ENCODE data around the gene IP6K3.

Gene IP6K3, protein sequence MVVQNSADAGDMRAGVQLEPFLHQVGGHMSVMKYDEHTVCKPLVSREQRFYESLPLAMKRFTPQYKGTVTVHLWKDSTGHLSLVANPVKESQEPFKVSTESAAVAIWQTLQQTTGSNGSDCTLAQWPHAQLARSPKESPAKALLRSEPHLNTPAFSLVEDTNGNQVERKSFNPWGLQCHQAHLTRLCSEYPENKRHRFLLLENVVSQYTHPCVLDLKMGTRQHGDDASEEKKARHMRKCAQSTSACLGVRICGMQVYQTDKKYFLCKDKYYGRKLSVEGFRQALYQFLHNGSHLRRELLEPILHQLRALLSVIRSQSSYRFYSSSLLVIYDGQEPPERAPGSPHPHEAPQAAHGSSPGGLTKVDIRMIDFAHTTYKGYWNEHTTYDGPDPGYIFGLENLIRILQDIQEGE

DNA sequence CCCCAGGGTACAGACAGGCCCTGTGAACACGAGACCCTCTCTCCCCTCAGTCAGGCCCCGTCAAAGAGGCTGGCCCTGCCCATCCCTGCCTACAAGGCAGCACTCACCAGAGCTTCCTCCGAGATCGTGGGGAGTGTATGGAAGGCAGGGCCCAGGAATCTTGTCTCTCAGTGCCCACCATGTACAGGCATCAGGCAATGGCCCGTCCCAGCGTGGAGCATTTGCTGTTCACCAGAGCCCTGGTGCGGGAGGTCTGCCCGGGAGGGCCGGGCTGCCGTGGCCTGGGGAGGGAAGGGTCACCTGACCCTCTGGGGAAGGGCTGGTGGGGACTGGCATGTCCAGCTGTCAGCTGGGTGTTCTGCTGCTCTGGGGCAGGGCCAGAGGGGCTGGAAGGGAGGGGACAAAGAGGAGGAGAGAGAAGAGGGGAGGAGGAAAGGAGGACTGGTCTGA lies at the start of gene IP6K3:
TSS of gene IP6K3 (minus strand) at position 255 of the 450 bp plus-strand sequence. CDS start 11,429 bp downstream, outside the sequence.
- no peak for DNase-seq

DNA sequence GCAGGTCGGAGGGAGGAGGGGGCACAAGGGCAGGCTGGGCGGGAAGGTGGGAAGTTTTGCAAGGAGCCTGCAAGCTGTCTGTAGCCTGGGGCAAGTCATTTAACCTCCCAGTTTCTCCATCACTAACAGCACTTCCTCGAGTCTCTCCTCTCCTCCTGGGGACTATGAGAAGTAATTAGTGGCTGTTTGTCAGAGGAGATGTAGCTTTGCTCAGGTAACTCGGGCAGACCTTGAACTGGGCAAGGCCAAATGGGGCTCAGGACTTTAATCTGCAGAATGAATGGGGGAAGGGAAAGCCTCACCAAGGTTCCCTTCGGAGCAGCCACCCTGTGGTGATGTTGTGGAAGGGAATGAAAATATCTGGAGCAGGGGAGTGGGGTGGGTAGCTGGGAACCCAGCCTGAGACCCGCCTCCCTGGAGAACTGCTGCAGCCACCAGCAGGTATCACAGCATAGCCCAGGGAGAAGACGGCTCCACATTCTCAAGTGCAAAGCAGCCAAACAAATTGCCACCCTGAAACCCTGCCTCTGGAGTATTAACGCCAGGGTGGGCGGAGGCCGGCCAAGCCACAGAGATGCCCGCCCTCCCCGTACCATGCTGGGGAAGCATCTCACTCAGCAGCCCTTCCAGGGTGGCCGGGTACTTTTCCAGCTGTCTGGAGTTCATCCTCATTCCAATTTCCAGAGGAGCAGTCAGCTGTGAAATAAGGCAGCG lies 48.4 kb upstream of the IP6K3 start:
- DNase-seq = no peak

DNA sequence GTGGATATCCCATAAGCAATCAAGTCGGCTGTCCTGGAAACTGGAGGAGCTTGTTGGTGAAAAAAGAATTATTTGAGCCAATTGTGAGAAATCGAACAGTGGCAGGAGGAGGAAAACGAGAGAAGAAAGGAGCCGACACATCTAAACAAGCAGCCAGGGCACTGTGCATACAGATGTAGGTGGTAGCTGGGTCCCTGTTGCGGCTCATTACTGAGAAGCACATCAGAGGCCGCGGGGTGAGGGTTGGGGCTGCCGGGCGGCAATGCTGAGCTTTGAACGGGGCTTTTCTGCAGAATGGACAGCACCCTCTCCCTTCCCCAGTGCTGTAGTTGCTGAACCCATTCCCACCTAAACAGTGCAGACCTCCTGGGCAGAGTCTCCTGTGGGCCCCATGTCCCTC lies 46.3 kb upstream of the IP6K3 start:
- DNase-seq = no peak

DNA sequence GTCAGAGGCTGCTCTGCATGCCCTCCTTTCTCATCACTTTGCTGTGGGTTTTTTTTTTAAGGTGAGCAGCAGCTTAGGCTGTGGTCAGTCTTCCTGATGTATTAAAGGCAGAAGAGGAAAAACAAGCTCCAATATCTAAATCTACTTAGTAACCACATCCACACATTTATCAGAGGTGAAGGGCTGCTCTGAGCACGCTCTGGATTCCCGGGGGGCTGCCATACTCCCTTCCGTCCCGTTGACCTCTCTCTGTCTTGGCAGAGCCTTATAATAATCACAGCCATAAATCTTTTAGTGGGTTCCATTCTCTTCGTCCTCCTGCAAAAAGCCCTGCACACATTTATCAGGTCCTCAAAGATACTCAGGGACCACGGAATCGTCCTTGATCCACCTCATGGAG lies 44.9 kb upstream of the IP6K3 start:
- DNase-seq = no peak

DNA sequence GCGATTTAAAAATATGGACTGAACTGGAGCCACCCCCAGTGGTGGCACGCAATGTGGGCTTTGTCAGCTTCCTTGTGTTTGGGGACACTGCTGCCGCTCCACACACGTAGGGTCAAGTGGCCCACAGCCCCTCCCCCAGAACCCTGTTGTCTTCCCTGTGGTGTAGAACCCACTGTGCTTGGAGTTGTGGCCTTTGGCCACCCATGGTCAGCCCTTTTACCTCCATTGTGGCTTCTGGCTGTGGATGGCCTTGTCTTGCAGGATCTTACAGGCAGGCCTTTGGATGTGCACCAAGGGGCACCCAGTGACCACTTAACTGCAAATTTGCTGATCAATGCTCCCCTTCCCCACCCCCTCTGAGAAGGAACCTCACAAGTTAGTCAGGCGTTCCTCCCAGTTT lies 44.2 kb upstream of the IP6K3 start:
- DNase-seq = no peak

DNA sequence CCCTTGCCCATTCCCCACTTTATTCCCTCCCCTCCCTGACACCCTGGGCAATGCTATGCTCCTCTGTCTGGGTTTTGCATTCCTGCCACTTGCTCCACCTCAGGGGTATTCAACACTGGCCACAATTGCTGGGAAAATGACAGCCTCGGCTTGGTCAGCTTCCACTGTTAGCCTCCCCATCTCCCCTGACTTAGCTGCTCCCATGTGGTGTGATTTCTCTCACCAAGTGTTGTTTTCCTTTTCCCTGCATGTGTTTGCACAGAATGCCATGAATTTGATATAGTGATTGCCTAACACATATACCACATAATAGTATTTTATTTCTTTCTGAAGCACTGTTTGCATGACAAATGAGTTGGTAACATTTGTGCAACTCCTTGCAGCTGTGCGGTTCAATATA lies 43.7 kb upstream of the IP6K3 start:
- no peak for DNase-seq

DNA sequence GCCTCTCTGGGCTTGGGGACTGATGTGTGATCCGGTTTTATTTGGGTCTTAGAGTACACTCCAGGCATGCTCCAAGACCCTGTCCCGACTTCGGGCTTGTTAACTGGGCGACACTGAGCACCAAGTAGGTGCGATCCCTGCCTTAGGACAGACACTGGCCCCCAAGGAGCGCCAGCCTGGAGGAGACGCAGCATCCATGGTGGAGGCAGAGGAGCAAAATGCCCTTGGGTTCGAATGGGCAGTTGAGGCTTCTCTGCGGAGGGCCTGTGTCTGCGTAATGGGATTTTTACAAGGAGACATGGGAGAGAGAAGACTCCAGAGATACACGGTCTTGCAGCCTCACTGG lies 42.8 kb upstream of the IP6K3 start:
- DNase-seq = no peak

DNA sequence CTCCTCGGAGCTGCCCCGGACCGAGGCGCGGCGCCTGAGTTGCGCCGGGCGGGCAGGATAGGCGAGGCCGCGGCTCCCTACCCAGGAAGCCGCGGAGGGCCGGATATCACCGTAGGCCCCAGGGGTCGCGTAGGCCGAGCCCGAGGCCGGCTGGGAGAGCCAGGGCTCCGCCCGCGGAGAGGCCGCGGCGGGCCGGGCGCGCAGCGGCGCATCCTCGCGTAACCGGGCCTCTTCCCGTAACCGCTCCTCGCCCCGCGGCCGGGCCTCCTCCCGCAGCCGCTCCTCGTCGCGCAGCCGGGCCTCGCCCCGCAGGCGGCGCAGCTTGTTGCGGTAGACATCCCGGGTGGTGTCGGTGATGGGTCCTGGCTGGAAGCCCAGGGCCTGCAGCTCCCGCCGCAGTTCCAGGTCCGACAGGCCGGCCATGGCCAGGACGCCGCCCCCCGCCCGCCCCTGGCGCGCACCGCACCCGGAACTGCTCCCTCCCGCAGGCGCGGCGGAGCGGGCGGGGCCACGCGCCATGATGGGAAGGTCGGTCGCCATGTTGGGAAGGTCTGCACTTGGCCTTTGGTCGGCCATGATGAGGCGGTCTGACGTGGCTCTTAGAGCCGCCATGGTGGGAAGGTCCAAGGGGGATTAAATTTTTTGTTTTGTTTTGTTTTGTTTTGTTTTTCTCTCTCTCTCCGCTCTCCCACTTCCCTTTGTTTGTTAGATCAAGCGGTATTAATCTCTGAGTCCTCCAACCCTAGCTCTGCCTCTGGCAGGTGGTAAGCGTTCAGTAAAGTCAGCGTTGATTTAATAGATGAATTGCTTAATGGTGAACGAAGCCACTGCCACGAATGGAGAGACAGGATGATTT lies 42.2 kb upstream of the IP6K3 start, which contains the start of gene LEMD2:
TSS of gene LEMD2 (minus strand) at position 437 of the 856 bp plus-strand sequence. CDS start at position 423, 14 bp downstream.
- DNase-seq = peak; percentile 95

DNA sequence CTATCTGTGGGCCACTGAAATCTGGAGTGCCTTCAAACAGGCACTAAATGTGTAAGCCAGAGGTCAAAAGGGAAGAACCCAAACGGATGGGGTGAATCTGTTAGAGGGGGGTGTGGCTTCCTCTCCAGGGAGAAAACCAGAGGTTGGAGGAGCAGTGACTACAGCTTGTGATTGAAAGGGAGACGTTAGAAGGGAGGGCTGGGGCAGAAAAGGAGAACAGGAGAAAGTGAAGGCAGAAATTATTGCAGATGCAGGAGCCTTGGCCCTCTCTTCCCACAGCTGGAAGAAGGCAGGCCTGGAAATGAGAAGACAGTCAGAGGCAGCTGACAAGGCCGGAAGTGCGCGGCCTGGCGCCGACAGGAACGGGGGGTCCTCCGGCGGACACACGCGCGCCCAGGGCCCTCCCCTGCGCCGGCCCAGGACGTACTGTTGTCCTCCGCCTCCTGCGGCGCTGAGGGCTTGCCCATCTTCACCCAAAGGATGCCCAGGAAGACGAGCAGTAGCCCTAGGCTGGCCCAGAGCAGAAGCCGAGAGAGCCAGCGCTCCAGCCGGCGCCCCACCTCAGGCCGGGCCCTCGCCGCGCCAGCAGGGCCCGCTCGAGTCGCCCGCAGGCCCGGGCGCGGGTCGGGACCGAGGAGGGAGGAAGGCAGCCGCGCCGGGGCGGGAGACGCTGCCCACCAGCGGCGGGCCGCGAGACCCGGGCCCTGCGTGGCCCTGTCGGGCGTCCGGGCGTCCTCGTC lies 41.4 kb upstream of the IP6K3 start:
- DNase-seq = peak; percentile 83

DNA sequence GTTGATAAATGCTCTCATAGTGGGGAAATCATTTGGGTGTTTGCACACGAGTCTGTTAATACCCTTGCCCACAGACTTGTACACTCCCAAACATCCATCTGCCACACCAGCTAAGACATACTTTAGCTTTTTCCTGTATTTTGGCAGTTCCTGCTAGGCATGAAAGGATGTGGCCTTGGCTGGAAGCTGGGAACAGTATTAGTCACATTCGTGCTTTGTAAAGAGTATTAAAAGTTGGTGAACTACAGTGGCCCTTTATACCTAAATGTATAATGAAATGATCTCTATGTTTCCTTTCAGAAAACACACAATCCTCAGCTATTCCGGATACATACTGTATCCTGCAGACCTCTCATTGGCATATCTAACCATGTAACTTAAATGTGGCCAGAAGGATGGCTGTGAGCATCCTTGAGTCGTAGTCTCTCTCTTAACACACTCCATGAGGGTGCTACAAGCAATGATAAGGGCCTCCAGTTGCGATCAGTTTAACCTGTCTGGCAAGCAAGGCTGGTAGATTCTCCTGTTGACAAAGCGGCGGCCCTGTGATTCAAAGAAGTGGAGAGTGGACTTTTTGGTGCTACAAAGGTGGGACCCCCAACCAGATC lies 40.7 kb upstream of the IP6K3 start:
- no peak for DNase-seq

DNA sequence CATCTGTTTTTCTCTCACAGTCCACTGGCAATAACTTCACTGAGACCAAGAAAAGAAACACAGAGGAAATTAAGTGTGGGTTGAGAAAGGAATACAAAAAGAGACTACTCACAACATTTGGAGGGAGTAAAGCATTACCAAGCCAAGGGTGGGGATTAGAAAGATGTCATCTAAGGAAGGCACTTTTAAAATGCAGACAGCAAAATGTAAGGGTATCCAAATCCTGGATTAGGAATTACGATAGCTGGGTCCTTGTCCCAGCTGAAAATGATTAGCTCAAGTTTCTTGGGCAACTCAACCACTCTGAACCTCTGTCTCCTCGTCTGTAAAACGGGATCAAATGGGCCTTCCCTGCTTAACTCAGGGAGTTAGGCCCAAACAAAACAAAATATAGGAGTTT lies 40.0 kb upstream of the IP6K3 start:
- DNase-seq = no peak

DNA sequence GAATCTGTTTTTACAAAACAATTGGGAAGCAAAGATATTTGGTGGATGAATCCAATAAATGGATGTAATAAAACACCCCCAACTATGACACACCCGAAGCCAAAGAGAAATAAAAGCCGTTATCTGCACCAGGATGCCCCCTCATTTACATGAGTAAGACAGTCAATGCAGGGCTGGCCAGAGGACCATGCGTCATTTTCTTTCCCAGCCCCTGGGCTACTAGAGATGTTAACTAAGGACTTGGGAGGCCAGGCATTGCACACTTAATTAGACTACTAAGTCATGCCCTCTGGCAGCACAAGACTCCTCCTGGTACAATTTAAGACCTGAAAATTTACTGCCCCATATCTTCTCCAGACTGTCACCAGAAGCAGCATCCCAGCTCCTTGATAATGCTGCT lies 39.1 kb upstream of the IP6K3 start:
- no peak for DNase-seq

DNA sequence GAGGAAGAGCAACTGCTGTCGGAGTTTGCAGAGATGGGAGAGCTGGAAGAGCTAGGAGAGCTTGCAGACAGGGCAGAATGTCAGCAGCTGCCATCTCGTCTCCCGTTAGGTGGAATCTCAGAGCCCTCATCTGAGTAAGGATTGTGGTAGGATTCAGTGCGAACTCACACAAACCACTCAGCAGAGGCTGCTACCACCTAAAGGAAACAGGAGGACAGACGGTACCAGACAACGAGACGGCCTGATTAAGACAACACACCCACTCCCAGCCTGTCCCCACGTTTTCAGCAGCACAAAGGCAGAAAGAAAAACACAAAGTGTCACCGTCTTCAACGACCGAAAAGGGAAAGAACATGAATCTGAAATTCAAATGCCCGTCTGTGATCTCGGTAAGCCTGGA lies 38.1 kb upstream of the IP6K3 start:
- DNase-seq = no peak

DNA sequence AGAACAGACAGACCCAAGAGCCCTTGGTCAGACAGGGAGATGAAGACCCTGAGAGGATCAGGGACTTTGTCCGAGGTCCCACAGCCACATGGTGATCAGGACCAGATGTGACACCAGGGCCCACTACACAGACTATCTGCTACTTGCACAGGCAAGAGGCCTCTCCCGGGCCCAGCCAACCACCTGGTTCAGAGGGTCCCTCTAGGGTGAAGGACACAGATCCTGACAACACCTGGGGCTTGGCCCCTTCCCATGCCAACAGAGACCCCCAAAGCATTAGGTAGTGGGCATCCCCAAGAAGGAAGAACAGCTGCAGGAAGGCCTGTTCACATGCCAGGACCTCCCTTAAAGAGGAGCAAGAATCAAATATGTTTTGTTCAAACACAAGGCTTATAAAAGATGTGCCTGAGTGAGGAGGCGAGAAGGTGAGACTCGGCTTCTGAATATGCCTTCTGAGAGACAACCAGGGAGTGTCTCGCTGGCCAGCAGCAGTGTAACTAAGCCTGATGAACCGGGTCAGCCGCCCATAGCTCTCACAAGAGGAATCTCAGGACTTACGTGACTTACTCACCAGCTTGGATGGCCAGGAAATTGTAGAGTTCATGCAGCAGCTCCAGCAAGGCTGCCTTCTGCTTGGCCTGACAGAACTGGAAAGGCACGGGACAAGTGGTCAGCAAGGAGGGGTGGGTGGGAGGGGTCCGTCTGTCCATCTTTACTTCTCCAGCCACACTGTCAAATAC lies 37.2 kb upstream of the IP6K3 start:
- no peak for DNase-seq

DNA sequence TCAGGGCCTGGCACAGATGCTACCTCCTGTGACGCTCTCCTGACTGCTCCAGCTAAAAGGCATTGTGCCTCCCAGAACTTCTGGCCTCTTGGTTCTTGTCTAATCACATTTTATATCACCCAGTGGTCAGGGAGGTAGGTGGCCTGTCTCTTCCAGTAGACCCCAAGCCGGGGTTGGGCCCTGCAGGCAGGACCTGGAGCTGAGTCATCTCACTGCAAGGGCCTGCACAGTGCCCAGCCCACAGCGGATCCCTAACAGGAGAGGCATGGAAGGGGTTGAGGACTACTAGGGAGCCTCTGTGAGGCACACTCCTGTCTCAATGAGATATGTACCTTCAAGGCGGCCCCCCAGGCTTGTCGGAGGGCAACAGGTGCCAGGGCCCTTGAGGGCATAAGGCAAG lies 35.9 kb upstream of the IP6K3 start:
- DNase-seq = no peak

DNA sequence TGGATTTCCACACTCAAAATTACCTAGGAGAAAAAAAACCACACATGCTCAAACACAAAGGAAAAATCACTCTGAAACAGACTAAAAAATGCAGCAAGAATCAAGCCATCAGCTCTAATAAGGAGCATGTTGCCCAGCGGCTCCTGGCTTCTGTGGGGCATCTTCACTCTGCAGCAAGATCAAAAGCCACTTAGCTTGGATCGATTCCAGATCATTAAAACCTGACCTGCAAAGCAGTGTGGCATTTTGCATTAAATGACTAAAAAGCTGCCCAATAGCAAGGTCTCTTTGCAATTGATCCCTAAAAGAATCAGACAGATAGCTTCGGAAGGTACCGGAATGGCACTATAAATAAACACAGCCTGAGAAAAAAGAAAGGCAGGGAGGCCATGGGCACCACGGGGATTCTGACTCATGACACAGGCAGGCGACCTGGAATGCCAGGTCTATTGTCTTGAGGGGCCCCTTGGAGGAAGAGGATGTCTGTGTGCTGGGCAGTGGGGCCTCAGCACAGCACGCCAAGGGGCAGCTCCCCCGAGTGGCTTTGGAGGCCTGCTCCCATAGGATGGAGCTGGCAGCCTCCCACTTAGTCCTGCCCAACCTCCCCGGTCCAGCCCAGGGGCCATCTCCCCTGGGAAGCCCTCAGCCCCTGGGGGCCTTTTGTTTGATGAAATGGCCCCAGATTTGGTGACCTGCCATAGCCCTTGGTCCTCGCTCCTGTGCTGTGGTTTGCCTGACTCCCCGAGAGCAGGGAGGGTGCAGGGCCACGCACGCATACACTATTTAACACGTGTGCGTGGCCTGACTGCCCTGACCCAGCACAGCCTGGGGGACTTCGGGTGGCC lies 34.6 kb upstream of the IP6K3 start:
- DNase-seq = no peak

DNA sequence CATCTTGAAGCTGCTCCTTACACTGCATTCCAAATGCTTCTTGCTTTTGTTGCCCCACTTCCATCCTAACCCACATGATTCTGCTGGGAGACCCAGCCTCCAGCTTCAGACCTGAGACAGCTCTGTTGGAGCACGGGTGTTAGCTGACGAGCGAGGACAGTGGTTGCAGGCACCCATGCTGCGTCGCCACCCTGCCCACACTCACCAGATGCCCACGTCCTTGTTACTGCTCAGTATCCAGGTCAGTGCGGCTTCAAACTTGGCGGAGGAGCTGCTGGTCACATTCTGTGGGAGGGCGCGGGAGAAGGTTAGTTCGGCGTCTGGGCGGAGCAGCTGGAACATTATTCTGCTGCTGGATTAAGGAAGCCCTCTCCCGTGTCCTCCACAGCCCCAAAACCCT lies 33.2 kb upstream of the IP6K3 start:
- no peak for DNase-seq

DNA sequence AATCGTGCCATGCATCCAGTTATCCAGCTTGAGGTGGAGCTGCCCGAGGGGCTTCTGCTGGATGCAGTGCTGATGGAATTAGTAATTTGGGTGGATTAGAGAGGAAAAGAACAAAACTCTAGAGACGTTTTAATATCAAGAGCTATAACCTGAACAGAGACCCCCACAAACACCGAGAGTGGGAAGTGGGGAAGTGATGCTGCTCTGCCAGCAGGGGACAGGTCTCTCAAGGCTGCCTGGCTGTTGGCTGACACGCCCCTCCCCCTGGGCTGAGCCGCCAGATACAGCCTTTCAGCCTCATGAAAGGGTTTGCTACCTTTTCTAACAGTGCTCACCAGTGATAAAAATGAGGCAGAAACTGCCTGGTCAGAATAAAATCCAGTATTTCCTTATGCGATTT lies 32.6 kb upstream of the IP6K3 start:
- DNase-seq = no peak

DNA sequence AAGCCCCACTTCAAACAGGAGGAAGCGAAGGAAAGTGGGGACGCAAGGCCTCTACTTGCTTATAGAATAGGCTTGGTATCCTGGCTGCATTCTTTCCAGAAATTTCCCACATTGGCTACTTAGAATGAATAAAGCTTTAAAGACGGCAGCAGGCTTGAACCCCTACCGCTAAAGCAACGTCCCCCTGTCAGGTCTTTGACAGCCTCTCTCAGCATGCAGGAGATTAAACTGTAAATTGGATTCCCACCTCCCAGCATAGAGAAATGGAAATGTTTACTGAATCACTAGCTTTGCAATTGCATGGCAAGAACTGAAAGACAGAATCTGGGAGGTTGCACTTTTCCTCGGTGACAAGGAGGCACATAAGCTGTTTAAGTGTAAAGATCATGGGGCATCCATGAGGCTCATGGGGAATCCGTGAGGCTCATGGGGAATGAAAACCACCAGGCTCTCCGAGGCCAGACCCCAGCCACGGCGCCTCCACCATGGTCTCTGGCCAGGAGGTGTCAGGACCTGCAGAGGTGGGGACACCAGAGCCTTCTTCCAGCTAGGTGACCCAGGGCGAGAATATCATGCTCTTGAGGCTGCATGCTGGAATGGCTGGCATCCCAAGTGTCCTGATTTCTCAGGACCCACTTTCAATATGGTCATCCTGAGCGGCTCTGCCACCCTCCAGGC lies 31.9 kb upstream of the IP6K3 start:
- no peak for DNase-seq
